Natural killer cell (primary cell): ENCODE measurements around the gene OR6J1. TPM values are rescaled to one million over a fixed set of nuclear protein-coding genes. Genes with fewer than 3 reads are reported as not detected.

Source experiments
- ATAC-seq, 3 donors: fragments of 150-1000 bp in 2 of 3; fragments of 200-7000 bp in 1 of 3; cut with Tn5 transposase; 1 replicate in 1 of 3; 2 replicates in 2 of 3; pipeline ENCODE4 v1.10.0; 2021; ENCODE audit warnings: mild to moderate bottlenecking in 2 of 3, moderate library complexity in 2 of 3
- DNase-seq, 2 donors: peaks; one replicate each; pipeline versions ENCODE4 v3.0.0 to v3.0.0-alpha.2; 2013 to 2021; ENCODE audit warnings: mixed read lengths in 1 of 2
- H3K27ac ChIP-seq: one replicate; pipeline ENCODE4 v1.5.1; 2013; ENCODE audit warnings: mild to moderate bottlenecking, low read length
- H3K27me3 ChIP-seq: one replicate; pipeline ENCODE4 v1.6.1; 2013; ENCODE audit warnings: low read length; ENCODE audit not compliant: control insufficient read depth, insufficient read depth
- H3K36me3 ChIP-seq: one replicate; pipeline ENCODE4 v1.6.1; 2013; ENCODE audit warnings: low read length; ENCODE audit not compliant: control insufficient read depth, insufficient read depth
- H3K4me1 ChIP-seq: one replicate; pipeline ENCODE4 v1.6.1; 2013; ENCODE audit warnings: low read length; ENCODE audit not compliant: control insufficient read depth, insufficient read depth
- H3K4me3 ChIP-seq: one replicate; pipeline ENCODE4 v1.5.1; 2013; ENCODE audit warnings: low read length
- H3K9me3 ChIP-seq: one replicate; pipeline ENCODE4 v1.6.1; 2013; ENCODE audit warnings: low read length; ENCODE audit not compliant: control insufficient read depth, insufficient read depth
- H3K27ac Mint-ChIP-seq, 2 donors: one replicate each; pipeline ENCODE4 v1.8.0; 2022; ENCODE audit warnings: mild to moderate bottlenecking in 2 of 2, mixed read lengths in 2 of 2, moderate library complexity in 1 of 2
- H3K27me3 Mint-ChIP-seq, 2 donors: one replicate each; pipeline ENCODE4 v1.8.0; 2022; ENCODE audit warnings: low read depth in 2 of 2, mixed read lengths in 2 of 2
- H3K36me3 Mint-ChIP-seq: one replicate; pipeline ENCODE4 v1.8.0; 2022; ENCODE audit warnings: mixed read lengths
- H3K4me1 Mint-ChIP-seq, 2 donors: one replicate each; pipeline ENCODE4 v1.8.0; 2022; ENCODE audit warnings: mixed read lengths in 2 of 2
- H3K4me3 Mint-ChIP-seq: one replicate; pipeline ENCODE4 v1.8.0; 2022; ENCODE audit warnings: mild to moderate bottlenecking, moderate library complexity, mixed read lengths
- H3K9me3 Mint-ChIP-seq, 2 donors: one replicate each; pipeline ENCODE4 v1.8.0; 2022; ENCODE audit warnings: mixed read lengths in 2 of 2
- CTCF ChIP-seq: fragments of 200-600 bp; IDR thresholded peaks from one replicate; pipeline ENCODE4 v1.8.0; 2022; ENCODE audit warnings: antibody characterized with exemption
- WGBS: methylation state at CpG from one replicate; pipeline ENCODE4 v1.1.7; 2013; ENCODE audit warnings: missing lambda C conversion rate; ENCODE audit not compliant: insufficient coverage; 5-methylcytosine and 5-hydroxymethylcytosine counted together
- intact Hi-C: fragments of 100-400 bp; cut with micrococcal nuclease; formaldehyde crosslinking; loops from one replicate; pipeline ENCODE4 v1.14.2; 2022
- total RNA-seq, 4 donors: library from RNA; stranded (reverse); fragments of 120-200 nt in 1 of 4; gene quantifications; one replicate each; pipeline versions ENCODE4 v1.2.3 to v1.2.4, GENCODE V29; 2013 to 2022

OR6J1 gene
- total RNA-seq, 3 donors from 2014 or later (not counting 1 experiment from before 2014, with no cell fraction given): not detected

- H3K36me3 Mint-ChIP-seq: peaks cover 18% of the 10 kb centered on the region
- peaks cover 43% of the 10 kb centered on the region for H3K36me3 ChIP-seq
- no peaks in the 10 kb centered on the region for H3K4me1 Mint-ChIP-seq
- 86% methylated on average over 2 of the region's 2 CpGs for WGBS
- no peak overlapping the region for H3K4me3 ChIP-seq
- intact Hi-C loops: no loop called here
- no peaks in the 10 kb centered on the region for H3K9me3 Mint-ChIP-seq
- DNase-seq (no peak), ATAC-seq (no peak)
- TF ChIP-seq CTCF: no peak
- H3K4me1 ChIP-seq: no peaks in the 10 kb centered on the region
- no peak overlapping the region for H3K27ac ChIP-seq
- H3K27me3 Mint-ChIP-seq: no peaks in the 10 kb centered on the region
- H3K4me3 Mint-ChIP-seq: no peak overlapping the region
- H3K9me3 ChIP-seq: no peaks in the 10 kb centered on the region
- H3K27me3 ChIP-seq: no peaks in the 10 kb centered on the region
- no peak overlapping the region for H3K27ac Mint-ChIP-seq
Measured at GRCh38 chr14:22610931-22611330, 33.2 kb downstream of the OR6J1 start.

- Mint-ChIP-seq H3K27me3 (no peaks in the 10 kb centered on the region), H3K9me3 (no peaks in the 10 kb centered on the region), H3K27ac (no peak overlapping the region), H3K4me3 (no peak overlapping the region), H3K36me3 (peaks cover 29% of the 10 kb centered on the region), H3K4me1 (peaks cover 2% of the 10 kb centered on the region in 2 donors)
- no peak for ATAC-seq
- H3K27ac ChIP-seq: no peak overlapping the region
- H3K9me3 ChIP-seq: no peaks in the 10 kb centered on the region
- no peaks in the 10 kb centered on the region for H3K4me1 ChIP-seq
- intact Hi-C loops: no loop called here
- no peak for TF ChIP-seq CTCF
- H3K27me3 ChIP-seq: no peaks in the 10 kb centered on the region
- no peak for DNase-seq
- no peak overlapping the region for H3K4me3 ChIP-seq
- peaks cover 74% of the 10 kb centered on the region for H3K36me3 ChIP-seq
- 93% methylated on average over 3 of the region's 3 CpGs for WGBS
Measured at GRCh38 chr14:22607291-22607690, 36.9 kb downstream of the OR6J1 start.

DNA sequence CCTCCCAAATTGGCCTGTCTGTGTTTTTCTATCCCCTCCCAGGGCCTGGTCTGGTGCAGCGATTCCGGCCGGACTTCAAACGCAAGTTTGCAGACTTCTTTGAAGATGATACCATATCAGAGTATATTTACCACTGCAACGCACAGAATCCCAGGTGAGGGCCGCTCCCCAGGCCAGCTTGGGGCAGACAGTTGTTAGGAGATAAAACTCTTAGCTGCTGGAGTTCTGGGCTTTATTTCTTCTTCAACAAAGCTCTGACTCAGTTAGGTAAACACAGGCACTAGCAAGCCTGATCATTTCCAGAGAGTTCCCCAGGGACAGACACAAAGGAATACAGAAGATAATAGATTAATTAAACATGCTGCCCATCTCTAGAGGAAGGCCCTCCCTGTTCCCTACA is 37.8 kb downstream of the OR6J1 start:
- Histone ChIP-seq H3K4me3 (no peak overlapping the region), H3K27ac (no peak overlapping the region), H3K9me3 (no peaks in the 10 kb centered on the region), H3K27me3 (no peaks in the 10 kb centered on the region), H3K36me3 (peaks cover 72% of the 10 kb centered on the region), H3K4me1 (no peaks in the 10 kb centered on the region)
- 100% methylated on average over 6 of the region's 6 CpGs for WGBS
- peaks cover 9 to 10% of the 10 kb centered on the region in 2 donors for H3K4me1 Mint-ChIP-seq
- intact Hi-C loops: no loop called here
- no peaks in the 10 kb centered on the region for H3K27me3 Mint-ChIP-seq
- no peaks in the 10 kb centered on the region for H3K9me3 Mint-ChIP-seq
- no peak for TF ChIP-seq CTCF
- no peak overlapping the region for H3K4me3 Mint-ChIP-seq
- ATAC-seq (no peak), DNase-seq (no peak)
- H3K36me3 Mint-ChIP-seq: peaks cover 29% of the 10 kb centered on the region
- no peak overlapping the region for H3K27ac Mint-ChIP-seq

DNA sequence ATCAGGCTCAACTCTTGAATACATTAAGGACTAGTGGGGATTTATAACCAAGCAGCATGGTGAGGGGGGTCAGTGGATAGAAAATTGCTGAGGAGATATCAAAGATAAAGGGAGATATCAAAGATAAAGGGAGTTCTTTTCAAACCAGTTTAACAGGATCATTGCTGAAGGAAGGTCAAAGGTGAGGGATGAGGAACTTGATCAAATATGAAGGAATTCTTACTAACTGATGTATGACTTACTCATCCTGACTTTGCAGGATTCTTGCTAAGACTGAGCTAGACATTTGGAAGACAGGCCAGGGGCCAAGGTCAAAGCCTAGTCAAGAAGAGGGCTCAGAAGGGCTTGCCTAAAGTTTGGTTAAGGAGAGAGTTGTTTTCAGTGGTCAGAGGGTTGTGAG is 41.3 kb downstream of the OR6J1 start:
- Histone ChIP-seq H3K36me3 (peaks cover 50% of the 10 kb centered on the region), H3K27ac (no peak overlapping the region), H3K4me1 (peaks cover 11% of the 10 kb centered on the region), H3K9me3 (no peaks in the 10 kb centered on the region), H3K27me3 (no peaks in the 10 kb centered on the region), H3K4me3 (no peak overlapping the region)
- Mint-ChIP-seq H3K4me3 (no peak overlapping the region), H3K4me1 (peaks cover 36 to 38% of the 10 kb centered on the region in 2 donors), H3K27ac (no peak overlapping the region), H3K9me3 (no peaks in the 10 kb centered on the region), H3K27me3 (no peaks in the 10 kb centered on the region), H3K36me3 (peaks cover 21% of the 10 kb centered on the region)
- DNase-seq: no peak
- no peak for ATAC-seq
- intact Hi-C loops: no loop called here
- TF ChIP-seq CTCF: no peak
